ENCODE results near the gene RNU1-3. TPM values are rescaled to one million over a fixed set of nuclear protein-coding genes. Genes with fewer than 3 reads are reported as not detected.

RNU1-3 gene
- total and polyA plus RNA-seq, 2 of the 13 experiments (the other 11 are each of a cell fraction or from before 2014, with no cell fraction given), result under 0.01 to 11,018 TPM

- Histone ChIP-seq H3K36me3 (replicated peaks in 1 of 2; ENCODE audit: control insufficient read depth in 1 of 2, insufficient read depth in 2 of 2, low read length in 2 of 2) (peaks cover 66 to 83% of the 10 kb centered on the region in 2 experiments), H2AFZ (ENCODE audit: low read length) (no peak overlapping the region), H3K9me3 (ENCODE audit: low read length) (no peaks in the 10 kb centered on the region), H3K4me3 (replicated peaks in 1 of 3; ENCODE audit: insufficient read depth in 1 of 3, low read depth in 2 of 3, low read length in 3 of 3) (no peak overlapping the region), H3K4me1 (ENCODE audit: insufficient read depth, low read length) (no peaks in the 10 kb centered on the region), H4K20me1 (ENCODE audit: insufficient read depth, low read length) (no peaks in the 10 kb centered on the region), H3K27me3 (ENCODE audit: control insufficient read depth in 1 of 2, insufficient read depth in 2 of 2, low read length in 2 of 2) (no peaks in the 10 kb centered on the region), H3K4me2 (ENCODE audit: low read depth, low read length) (no peak overlapping the region), H3K9ac (ENCODE audit: insufficient read depth, low read depth, low read length) (no peak overlapping the region), H3K79me2 (ENCODE audit: insufficient read depth, low read length) (no peaks in the 10 kb centered on the region), H3K27ac (ENCODE audit: extremely low read length, insufficient read depth, low read length) (no peak overlapping the region)
- ATAC-seq (no peak), DNase-seq (ENCODE audit: low spot score) (no peak), FAIRE-seq (no peak)
- intact Hi-C loops (cut with micrococcal nuclease; ENCODE audit: unreplicated experiment), result no loop called here
- WGBS (ENCODE audit: low lambda C conversion rate), result 97% methylated on average over 19 of the region's 19 CpGs
- POLR2A ChIA-PET, result no interaction called here
- in situ Hi-C loops (cut with HindIII; ENCODE audit: extremely low pct_ligation_motif_present, low pct_unique_long_range_greater_than_20kb), result no loop called here
- no TSS peak for BruUV-seq (replicated peaks)
- CTCF ChIA-PET (ENCODE audit: low intra/inter-chr PET ratio, low total read pairs), result no interaction called here
- TF ChIP-seq TBX3 (IDR thresholded peaks at IDR 0.05; ENCODE audit: borderline replicate concordance) (0 out of 2 replicates have a peak, but pooled peaks have one; percentile 52), NCOA5 (CRISPR knock-in tag; IDR thresholded peaks at IDR 0.05) (no peak), RBFOX2 (IDR thresholded peaks at IDR 0.05; ENCODE audit: low read depth, low read length) (peak; percentile 66), THRA (CRISPR knock-in tag; IDR thresholded peaks at IDR 0.05; ENCODE audit: borderline replicate concordance) (no peak), THAP11 (CRISPR knock-in tag; IDR thresholded peaks at IDR 0.05) (no peak), ZNF639 (CRISPR knock-in tag; conservative IDR thresholded peaks at IDR 0.05) (no peak), ELF1 (CRISPR knock-in tag; IDR thresholded peaks at IDR 0.05) (no peak), SIX4 (CRISPR knock-in tag; IDR thresholded peaks at IDR 0.05) (no peak), RBM39 (IDR thresholded peaks at IDR 0.05; ENCODE audit: low read depth, low read length, poor library complexity, severe bottlenecking) (no peak), ISX (CRISPR knock-in tag; conservative IDR thresholded peaks at IDR 0.05) (no peak), SMAD1 (CRISPR knock-in tag; IDR thresholded peaks at IDR 0.05; ENCODE audit: borderline replicate concordance, low read depth) (no peak), NR1H2 (CRISPR knock-in tag; IDR thresholded peaks at IDR 0.05; ENCODE audit: borderline replicate concordance, low read depth) (no peak), MED13 (CRISPR knock-in tag; IDR thresholded peaks at IDR 0.05) (no peak)
- TF ChIP-seq, protein P1, sequence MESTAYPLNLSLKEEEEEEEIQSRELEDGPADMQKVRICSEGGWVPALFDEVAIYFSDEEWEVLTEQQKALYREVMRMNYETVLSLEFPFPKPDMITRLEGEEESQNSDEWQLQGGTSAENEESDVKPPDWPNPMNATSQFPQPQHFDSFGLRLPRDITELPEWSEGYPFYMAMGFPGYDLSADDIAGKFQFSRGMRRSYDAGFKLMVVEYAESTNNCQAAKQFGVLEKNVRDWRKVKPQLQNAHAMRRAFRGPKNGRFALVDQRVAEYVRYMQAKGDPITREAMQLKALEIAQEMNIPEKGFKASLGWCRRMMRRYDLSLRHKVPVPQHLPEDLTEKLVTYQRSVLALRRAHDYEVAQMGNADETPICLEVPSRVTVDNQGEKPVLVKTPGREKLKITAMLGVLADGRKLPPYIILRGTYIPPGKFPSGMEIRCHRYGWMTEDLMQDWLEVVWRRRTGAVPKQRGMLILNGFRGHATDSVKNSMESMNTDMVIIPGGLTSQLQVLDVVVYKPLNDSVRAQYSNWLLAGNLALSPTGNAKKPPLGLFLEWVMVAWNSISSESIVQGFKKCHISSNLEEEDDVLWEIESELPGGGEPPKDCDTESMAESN (CRISPR knock-in tag; conservative IDR thresholded peaks at IDR 0.05), result no peak
- TF ChIP-seq, protein P2, sequence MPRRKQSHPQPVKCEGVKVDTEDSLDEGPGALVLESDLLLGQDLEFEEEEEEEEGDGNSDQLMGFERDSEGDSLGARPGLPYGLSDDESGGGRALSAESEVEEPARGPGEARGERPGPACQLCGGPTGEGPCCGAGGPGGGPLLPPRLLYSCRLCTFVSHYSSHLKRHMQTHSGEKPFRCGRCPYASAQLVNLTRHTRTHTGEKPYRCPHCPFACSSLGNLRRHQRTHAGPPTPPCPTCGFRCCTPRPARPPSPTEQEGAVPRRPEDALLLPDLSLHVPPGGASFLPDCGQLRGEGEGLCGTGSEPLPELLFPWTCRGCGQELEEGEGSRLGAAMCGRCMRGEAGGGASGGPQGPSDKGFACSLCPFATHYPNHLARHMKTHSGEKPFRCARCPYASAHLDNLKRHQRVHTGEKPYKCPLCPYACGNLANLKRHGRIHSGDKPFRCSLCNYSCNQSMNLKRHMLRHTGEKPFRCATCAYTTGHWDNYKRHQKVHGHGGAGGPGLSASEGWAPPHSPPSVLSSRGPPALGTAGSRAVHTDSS (CRISPR knock-in tag; conservative IDR thresholded peaks at IDR 0.05), result no peak
- TF ChIP-seq, protein P3, sequence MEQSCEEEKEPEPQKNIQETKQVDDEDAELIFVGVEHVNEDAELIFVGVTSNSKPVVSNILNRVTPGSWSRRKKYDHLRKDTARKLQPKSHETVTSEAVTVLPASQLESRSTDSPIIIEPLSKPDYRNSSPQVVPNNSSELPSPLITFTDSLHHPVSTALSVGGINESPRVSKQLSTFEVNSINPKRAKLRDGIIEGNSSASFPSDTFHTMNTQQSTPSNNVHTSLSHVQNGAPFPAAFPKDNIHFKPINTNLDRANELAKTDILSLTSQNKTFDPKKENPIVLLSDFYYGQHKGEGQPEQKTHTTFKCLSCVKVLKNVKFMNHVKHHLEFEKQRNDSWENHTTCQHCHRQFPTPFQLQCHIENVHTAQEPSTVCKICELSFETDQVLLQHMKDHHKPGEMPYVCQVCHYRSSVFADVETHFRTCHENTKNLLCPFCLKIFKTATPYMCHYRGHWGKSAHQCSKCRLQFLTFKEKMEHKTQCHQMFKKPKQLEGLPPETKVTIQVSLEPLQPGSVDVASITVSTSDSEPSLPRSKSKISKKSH (CRISPR knock-in tag; IDR thresholded peaks at IDR 0.05; ENCODE audit: borderline replicate concordance), result no peak
Measured at GRCh38 chr1:16628361-16629111, 38.2 kb downstream of the RNU1-3 start.

All from HepG2 (cell line).